HFF-Myc (cell line): Measurements from ENCODE around the gene TFE3.
A peak's percentile ranks its signal among the peaks of the same experiment; 100 is the strongest.

Source experiments
- DNase-seq: peaks from one replicate; pipeline ENCODE4 v3.0.0-alpha.2; 2011; ENCODE audit warnings: low read depth; ENCODE audit errors: extremely low read depth
- H3K4me3 ChIP-seq: replicated peaks from 2 replicates; pipeline ENCODE4 v1.5.1; 2011; ENCODE audit warnings: low read depth, mild to moderate bottlenecking, control low read depth, low read length
- CTCF ChIP-seq: IDR thresholded peaks from 2 replicates; pipeline ENCODE4 v1.5.1; 2012; ENCODE audit warnings: mild to moderate bottlenecking, low read depth, low read length, control low read depth; ENCODE audit errors: missing control alignments

The TFE3 gene

DNA sequence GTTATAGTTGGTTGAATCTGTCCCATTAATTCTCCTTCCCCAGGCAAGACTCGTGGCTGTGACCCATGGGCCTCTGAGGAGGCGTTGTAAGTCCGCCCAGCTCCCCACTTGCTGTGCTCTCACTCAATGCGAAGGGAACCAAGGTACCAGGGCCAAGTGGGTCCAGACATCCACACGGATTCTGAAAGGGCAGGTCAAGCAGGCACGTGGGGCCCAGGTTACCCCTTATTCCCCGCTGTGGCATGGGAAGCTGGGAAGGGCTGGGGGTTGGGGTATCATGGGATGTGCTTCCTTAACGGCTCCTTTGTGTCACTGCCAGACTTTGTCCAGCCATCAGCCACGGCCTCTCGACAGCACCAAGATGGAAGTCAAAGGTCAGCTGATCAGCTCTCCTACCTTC lies 18.8 kb upstream of the TFE3 start:
- no peak for DNase-seq
- no peak overlapping the region for H3K4me3 ChIP-seq
- TF ChIP-seq CTCF, result no peak

- no peak for TF ChIP-seq CTCF
- no peak for DNase-seq
- no peak overlapping the region for H3K4me3 ChIP-seq
Measured at GRCh38 chrX:49061490-49061889, 18.3 kb upstream of the TFE3 start.

DNA sequence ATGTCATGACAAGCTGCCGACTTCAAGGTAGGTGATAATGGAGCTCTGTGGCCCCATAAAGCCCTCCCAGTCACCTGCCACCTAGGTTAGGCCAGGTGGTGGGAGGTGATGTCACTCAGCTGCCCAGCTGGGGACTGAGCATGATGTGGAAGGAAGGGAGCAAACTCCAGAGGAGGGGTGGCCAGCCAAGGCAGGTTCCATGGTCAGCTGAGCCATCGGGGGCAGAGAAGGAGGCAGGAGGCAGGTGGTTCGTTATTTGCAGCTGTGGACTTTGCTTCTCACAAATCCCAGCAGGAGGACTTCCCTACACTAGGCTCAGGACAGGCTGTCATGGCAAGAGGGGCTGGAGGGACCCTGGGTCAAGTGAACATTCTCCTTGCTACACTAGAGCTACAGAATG lies 17.8 kb upstream of the TFE3 start:
- no peak for TF ChIP-seq CTCF
- DNase-seq, result no peak
- no peak overlapping the region for H3K4me3 ChIP-seq

GRCh38 chrX:49059681-49060085 lies 16.5 kb upstream of the TFE3 start:
- H3K4me3 ChIP-seq, result no peak overlapping the region
- TF ChIP-seq CTCF, result no peak
- no peak for DNase-seq

- no peak for DNase-seq
- TF ChIP-seq CTCF, result no peak
- no peak overlapping the region for H3K4me3 ChIP-seq
Measured at GRCh38 chrX:49059201-49059600, 16.0 kb upstream of the TFE3 start.

DNA sequence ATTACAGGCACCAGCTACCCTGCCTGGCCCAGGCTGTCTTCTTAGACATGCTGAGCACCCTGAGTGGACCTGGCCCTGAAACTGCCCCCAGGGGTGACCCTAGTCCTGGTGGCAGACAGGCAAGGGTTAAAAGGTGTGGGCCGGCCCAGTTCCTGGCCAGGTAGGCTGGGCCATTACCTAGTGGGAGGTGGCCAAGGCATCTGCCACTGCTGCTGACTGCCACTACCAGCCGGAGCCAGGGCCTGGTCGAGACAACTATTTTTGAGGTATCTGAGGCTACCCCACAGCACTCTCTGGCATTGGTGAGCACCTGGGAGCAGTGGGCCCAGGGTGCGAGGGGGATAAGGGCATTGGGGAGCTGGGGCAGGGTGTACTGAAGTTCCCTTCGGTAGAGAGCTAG lies 15.6 kb upstream of the TFE3 start, which contains the start of gene CCDC120:
CCDC120 (plus strand) TSS at position 206 of the 400 bp plus-strand sequence. CDS start 3,043 bp downstream, outside the sequence.
- TF ChIP-seq CTCF, result no peak
- DNase-seq, result no peak
- no peak within 1 kb of the TSS for H3K4me3 ChIP-seq

GRCh38 chrX:49054073-49054762 lies 11.1 kb upstream of the TFE3 start:
- no peak for DNase-seq
- H3K4me3 ChIP-seq, result peak overlapping the region; percentile 44
- TF ChIP-seq CTCF, result no peak
